GM19035 (cell line): ENCODE data around the gene PRKAR1B.

Experiments
- ATAC-seq: cut with Tn5 transposase; IDR thresholded peaks from one replicate; pipeline ENCODE4 v1.9.1; 2021; ENCODE audit not compliant: unreplicated experiment

Gene PRKAR1B

DNA sequence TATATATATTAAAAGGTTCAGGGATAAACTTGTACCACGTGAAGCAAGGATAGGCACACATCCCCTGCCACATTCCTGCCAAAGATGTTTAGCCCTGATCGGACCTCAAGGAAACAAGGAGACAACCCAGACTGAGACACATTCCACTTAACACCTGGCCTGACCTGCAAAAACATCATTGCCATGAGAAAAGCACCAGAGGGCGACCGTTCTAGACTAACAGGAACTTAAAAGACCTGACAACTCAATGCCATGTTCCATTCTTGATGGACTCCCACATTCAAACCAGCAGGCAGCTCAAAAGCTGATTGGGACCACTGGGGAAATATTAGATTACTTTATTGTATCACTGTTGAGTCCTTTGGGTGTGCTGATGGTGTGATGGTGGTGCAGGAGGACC is 199.4 kb downstream of the PRKAR1B start:
- no peak for ATAC-seq

DNA sequence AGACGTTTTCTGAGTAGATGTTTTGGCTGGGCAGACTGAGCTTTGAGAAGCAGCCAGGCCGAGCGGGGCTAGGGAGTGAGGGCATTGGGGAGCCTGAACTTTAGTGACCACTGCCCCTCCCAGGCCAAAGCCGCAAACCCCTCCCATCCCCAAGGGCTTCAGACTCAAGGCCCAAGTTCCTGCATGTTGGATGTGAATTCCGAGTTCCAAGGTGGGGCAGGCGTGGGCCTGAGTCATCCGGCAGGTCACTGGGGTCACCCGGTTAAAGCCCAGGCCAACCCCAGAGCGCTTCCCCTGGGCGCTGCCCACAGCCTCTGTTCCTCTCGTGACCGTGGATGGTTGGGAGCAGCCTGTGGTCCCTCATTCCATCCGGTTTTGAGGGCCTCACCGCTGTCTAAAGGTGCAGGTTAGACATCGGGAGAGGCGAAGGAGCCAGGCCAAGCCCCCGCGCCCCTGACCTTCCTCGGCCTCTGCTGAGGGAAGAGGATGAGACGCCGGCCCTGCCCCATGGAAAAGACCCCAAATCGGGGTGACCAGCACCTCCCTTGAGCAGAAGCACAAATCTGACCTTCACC is 200.5 kb downstream of the PRKAR1B start:
- no peak for ATAC-seq

- ATAC-seq, result no peak
Measured at GRCh38 chr7:525740-526139, 201.3 kb downstream of the PRKAR1B start.

DNA sequence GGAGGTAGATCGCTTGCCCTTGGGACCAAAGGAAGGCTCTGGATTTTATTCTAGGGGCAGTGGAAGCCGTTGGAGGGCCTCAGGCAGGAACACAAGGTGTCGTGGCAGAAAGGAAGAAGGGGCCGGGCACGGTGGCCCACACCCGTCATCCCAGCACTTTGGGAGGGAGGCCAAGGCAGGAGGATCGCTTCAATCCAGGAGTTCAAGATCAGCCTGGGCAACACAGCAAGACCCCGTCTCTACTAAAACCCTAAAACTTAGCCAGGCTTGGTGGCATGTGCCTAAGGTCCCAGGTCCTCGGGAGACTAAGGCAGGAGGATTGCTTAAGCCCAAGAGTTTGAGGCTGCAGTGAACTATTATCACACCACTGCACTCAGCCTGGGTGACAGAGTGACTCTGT is 202.3 kb downstream of the PRKAR1B start:
- no peak for ATAC-seq

DNA sequence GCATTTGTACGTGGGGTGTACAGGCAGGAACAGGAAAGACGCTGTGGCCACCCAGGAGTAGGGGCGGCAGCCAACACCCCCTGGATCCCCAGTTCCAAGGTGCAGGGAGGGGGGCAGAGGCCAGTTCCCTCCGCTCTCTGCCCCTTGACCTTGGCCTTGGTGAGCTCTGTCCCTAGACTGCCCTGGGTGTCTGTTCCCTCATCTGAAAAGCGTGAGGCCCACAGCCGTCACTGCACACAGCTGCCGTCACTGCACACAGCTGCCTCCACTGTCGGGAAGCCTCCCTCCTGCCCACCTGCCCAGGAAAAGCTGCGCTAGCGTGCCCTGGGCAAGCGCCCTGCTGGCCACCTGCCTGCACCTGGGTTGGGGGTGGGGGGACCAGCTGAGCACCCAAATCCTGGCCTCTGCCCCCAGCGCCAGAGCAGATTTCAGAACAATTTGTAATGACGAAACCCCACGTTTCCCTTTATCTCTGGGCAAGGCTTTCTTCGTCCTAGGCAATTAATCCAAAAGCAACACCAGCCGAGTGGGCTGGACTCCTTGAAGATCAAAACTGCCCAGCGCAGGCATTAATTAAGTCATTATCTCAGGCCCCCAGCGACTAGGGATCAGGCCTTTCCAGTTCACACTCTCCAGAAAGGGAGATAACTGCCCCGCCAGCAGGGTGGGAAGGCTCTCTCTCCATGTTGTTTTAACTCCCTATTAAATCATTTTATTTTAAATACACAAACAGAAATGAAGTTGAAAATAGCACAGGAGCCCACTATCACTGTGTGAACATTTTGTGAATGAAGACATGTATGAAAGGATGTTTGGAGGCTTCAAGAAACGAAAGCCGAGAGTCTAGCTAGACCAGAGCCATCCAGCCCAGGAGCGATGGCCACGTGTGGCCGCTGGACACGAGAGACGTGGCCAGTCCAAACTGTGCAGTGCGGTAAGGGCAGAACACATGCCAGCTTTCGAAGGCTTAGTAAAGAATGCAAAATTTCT is 203.4 kb downstream of the PRKAR1B start:
- no peak for ATAC-seq

GRCh38 chr7:522951-523314 is 204.1 kb downstream of the PRKAR1B start:
- no peak for ATAC-seq

DNA sequence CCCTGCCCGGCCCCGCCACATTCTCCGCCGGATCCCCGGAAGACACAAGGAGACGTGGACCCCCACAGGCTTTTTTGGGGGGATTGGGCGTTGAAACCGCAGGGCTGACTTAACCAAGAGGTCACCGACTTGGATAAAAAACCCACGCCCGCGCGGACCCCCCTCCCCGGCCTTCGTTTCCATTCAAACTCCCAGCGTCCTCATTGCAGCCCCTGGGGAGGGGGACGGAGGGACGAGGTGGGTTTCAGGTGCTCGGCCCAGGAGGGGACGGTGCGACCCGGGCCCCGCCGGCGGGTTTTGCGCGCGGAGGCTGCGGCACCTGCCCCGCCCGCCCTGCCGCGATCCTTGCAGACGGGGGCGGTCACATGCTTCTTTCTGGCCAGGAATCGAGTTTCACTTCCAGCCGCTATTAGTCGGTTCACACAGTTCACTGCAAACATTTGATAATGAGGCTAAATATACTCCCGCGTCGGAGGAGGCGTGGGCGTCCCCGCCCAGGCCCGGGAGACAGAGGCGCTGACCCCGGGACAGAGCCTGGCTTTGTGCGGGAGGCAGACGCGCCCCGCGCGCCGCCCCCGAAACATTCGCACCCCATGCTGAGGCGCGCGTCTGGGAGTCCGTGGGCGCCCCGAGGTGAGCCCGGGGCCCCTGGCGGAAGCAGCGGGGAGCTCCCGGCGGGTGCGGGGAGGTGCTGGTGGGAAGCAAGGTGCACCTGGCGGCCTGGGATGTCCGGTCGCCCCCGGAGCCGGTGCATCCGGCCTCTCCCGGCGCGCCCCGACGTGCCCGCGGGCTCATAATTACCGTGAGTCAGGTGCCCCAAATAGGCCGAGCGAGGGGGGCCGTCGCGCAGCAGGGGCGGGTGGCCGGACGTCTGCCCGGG is 204.8 kb downstream of the PRKAR1B start:
- no peak for ATAC-seq

GRCh38 chr7:521221-522070 is 205.6 kb downstream of the PRKAR1B start:
- ATAC-seq, result no peak

- no peak for ATAC-seq
Measured at GRCh38 chr7:520503-521161, 206.4 kb downstream of the PRKAR1B start.

DNA sequence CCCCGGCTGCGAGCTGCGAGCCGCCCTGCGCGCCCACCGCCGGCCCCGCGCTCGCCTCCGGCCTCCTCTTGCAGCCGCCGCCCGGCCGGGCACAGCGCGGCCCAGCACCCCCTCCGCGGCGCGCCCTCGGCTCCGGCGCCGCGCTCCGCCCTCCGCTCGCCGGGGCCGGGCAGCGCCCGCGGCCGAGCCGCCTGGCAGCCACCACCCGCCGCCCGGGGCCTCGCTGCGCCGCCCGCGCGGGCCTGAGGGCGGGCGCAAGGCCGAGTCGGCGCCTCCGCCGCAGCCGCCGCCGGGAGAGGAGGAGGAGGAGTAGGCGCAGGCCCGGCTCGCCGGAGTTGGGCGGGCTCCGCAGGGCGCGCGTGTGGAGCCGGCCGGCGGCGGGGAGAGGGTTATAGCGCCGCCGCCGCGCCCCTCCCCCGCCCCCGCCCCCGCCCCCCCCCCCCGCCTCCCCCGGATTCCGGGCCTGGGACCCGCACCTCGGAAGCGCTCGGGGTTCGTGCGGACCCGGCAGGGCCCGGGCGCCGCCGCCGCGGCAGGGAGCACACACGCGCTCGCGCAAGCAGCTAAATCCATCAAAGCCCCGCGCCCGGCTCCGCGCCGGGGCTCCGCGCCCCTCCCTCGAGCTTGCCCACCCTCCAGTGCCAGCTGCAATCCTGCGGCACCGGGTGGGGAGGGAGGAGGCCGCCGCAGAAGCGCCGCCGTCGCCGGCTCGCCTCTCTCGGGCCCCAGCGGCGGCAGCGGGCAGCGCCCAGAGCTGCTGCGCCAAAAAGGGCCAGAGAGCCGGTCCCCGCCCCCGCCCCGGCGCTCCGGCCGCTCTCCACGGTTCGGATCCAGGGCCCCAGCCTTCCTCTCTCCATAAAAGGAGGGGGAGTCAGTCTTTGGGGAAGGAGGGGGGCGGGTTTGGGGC is 207.3 kb downstream of the PRKAR1B start, which contains the start of gene PDGFA:
Gene PDGFA, minus strand, starts transcription at position 363 of the 907 bp plus-strand sequence. CDS start 845 bp downstream, outside the sequence.
- no peak for ATAC-seq

- ATAC-seq, result no peak
Measured at GRCh38 chr7:518630-519483, 208.2 kb downstream of the PRKAR1B start.

GRCh38 chr7:517774-518629 is 209.1 kb downstream of the PRKAR1B start:
- no peak for ATAC-seq

DNA sequence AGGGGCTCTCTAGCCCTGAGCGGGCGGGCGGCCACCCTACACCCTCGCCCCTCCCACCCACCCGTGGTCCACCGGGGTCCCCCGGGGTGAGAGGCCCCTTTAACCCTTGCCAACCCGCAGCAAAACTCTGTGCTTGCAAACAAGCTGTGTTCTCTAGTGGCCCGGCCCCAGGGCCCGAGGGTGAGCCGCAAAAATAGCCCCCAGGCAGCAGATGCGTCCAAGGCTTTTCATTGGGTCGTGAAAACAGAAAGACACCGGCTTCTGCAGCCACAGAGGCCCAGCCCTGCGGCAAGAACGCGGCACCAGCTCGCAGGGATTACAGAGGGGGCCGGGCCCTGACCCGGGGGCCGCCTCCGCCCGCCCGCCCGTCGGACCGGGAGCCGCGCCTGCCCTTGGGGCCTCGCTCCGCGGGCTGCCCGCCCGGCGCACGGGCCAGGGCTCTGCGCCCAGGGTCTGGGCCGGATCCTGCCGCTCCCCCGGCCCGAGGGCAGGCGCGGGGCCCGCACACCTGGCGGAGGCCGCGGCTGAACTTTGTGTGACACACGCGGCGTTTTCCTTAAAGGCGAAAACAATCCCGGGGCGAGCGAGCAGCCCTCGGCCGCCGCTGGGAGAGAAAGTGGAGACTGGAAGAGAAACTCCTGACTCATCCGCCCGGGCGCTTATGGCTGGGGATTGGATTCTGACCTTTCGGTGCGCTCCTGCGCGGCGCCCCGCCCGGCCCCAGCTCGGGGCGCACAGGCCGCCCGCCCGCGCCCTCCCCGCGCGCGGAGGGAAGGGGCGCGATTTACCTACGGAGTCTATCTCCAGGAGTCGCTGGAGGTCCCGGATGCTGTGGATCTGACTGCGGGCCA is 210.2 kb downstream of the PRKAR1B start:
- no peak for ATAC-seq

DNA sequence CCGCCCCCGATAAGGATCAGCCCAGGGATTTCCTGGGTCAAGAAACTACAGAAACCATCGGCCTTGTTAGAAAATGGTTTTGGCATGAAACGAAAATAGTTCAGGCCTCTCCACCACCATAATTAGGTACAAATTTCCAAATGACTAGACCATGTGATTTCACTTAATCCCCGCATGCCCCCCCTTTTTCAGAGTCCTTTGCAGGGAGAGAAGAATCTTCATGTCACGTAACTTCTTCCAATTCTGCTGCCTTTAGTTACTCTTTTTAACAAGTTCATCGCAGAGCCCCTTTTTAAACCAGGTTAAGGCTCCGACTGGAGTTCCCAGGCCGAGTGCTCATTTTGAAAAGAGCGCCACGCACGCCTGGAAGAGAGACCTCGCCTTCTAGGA is 210.9 kb downstream of the PRKAR1B start:
- ATAC-seq, result no peak

GRCh38 chr7:515628-516027 is 211.5 kb downstream of the PRKAR1B start:
- ATAC-seq, result no peak
